ENCODE results near the gene KCNQ5.

The KCNQ5 gene

GRCh38 chr6:73045609-73046008 lies 423.7 kb downstream of the KCNQ5 start:
- no peak for DNase-seq (ENCODE audit: low read depth in 4 of 4, low spot score in 1 of 4)

GRCh38 chr6:73047801-73048200 lies 425.9 kb downstream of the KCNQ5 start:
- no peak for DNase-seq (ENCODE audit: low read depth in 4 of 4, low spot score in 1 of 4)

DNA sequence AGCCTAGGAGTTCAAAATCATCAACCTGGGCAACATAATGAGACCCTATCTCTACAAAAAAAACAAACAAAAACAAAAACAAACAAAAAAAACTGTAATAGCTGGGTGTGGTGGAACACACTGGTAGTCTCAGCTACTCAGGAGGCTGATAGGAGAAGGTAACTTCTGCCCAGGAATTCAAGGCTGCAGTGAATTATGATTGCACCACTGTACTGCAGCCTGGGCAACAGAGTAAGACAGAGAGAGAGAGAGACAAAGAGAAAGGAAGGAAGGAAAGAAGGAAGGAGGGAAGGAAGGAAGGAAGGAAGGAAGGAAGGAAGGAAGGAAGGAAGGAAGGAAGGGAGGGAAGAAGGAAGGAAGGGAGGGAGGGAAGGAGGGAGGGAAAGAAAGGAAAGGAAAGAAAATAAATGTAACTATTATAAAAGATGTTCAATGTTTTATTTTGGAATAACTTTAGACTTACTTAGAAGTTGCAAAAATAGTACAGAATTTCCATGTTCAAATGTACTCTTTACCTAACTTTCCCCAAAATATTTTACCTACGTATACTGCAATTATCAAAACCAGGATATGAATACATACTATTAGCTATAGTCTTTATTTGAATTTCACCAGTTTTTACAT lies 428.2 kb downstream of the KCNQ5 start:
- DNase-seq (ENCODE audit: low read depth in 4 of 4, low spot score in 1 of 4), result no peak

GRCh38 chr6:73050706-73051105 lies 428.8 kb downstream of the KCNQ5 start:
- no peak for DNase-seq (ENCODE audit: low read depth in 4 of 4, low spot score in 1 of 4)

DNA sequence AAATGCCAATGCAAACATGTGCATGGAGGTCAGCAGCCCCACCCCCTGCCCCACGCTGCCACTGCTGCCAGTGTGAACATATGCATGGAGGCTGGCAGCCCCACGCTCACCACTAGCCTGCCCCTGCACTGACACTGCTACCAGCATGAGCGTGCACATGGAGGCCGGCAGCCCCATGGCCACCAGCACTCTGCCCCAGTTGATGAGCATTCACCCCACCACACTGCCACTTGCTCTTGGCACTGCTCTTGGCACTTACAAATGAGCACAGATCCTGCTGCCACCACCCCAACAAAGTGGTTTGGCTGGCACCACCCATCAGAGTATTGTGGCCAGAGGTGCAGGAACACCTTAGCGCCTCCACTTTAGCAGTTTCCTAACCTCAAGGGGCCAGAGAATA lies 429.3 kb downstream of the KCNQ5 start:
- no peak for DNase-seq (ENCODE audit: low read depth in 4 of 4, low spot score in 1 of 4)

DNA sequence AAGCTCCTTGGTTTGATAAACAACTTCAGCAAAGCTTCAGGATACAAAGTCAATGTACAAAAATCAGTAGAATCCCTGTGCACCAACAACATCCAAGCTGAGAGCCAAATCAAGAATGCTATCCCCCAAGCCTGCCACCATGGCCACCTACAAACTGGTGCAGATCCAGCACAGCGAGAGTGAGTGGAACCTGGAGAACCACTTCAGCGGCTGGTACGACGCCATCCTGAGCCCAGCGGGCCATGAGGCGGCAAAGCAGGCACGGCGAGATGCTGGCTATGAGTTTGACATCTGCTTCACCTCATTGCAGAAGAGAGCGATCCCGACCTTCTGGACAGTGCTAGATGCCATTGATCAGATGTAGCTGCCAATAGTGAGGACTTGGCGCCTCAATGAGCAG lies 433.1 kb downstream of the KCNQ5 start:
- no peak for DNase-seq (ENCODE audit: low read depth in 4 of 4, low spot score in 1 of 4)

DNA sequence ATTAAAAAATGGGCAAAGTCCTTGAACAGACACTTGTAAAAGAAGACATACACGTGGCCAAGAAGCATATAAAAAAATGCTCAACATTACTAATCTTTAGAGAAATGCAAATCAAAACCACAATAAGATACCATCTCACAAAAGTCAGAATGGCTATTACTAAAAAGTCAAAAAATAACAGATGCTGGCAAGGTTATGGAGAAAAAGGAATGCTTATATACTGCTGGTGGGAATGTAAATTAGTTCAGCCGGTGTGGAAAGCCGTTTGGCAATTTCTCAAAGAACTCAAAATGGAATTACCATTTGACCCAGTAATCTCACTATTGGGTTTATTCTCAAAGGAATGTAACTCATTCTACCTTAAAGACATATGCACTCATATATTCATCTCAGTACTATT lies 436.9 kb downstream of the KCNQ5 start:
- no peak for DNase-seq (ENCODE audit: low read depth in 4 of 4, low spot score in 1 of 4)

DNA sequence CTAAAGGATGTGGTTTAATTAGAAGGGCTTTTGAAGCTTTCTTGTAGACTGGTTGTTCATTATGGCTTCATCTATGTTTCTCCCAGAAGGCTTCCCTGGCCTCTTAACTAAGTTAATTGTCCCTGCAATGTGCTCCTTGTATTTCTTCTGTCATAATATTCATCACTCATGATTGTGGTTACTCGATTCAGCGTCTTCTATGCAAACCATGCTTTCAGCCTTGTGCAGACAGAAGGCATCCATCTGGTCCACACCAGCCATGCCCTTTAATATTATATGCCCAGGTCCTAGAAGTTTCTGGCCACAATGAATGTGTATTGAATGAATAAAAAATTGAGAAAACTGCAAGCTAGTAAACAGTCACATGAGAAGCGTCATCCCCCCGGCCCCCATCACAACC lies 440.3 kb downstream of the KCNQ5 start:
- no peak for DNase-seq (ENCODE audit: low read depth in 4 of 4, low spot score in 1 of 4)

DNA sequence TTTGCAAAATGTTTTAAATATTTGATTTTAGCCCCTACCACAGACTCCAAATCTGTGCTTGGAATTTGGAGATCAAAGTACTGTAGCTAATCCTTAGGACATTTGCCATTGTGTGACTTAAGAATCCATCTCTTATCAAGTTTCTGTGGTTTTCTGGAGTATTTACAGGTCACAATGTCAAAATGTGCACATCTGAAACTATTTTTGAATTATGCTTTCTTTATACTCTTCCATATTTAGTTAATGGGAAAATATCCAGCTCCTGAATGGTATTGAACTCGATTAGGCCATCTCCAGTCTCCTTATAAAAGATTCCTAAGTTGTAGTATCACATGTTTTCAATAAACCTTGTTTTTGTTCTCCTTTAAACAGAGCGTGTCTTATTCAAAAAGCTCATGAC lies 441.0 kb downstream of the KCNQ5 start:
- no peak for DNase-seq (ENCODE audit: low read depth in 4 of 4, low spot score in 1 of 4)

GRCh38 chr6:73064266-73064665 lies 442.4 kb downstream of the KCNQ5 start:
- DNase-seq (ENCODE audit: low read depth in 4 of 4, low spot score in 1 of 4), result no peak

DNA sequence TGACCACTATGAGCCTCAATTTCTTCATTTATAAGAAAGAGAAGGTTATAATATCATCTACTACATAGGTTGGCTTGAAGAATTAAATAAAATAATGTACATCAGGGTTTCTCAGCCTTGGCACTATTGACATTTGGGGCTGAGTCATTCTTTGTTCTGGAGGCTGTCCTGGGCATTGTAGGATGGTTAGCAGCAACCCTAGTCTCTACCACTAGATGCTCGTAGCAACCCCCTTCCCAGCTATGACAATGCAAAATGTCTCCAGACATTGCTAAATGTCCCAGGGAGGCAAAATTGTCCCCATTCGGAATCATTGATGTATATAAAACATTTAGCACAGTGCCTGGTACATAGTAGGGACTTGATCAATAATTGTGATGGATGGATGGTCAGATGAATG lies 451.4 kb downstream of the KCNQ5 start:
- no peak for DNase-seq (ENCODE audit: low read depth in 4 of 4, low spot score in 1 of 4)

GRCh38 chr6:73074175-73074574 lies 452.3 kb downstream of the KCNQ5 start:
- no peak for DNase-seq (ENCODE audit: low read depth in 4 of 4, low spot score in 1 of 4)

GRCh38 chr6:73076211-73076954 lies 454.5 kb downstream of the KCNQ5 start:
- DNase-seq (ENCODE audit: low read depth in 4 of 4, low spot score in 1 of 4), result no peak

DNA sequence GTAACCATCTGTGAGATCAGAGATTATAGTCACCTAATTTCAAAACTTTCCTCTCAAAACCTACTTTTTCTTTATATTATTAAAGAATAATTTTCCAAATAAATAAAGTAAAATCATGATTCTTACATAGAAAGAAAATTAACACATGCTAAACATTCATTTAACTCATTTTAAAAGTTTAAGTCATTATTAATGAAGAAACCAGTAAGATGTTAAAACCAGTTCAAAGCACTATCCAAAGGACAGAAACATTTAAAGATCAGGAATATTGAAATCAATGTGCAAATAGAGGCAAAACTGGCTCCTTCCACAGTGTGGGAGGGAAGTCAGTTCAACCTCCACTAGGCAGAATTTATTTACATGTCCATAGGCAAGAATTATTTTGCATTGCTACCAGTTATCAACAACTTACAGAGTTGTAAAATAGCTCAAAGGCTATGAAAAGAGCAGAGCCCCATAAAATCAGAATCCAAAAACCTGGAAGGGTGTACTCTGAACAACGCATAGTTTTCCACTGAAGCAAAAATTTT lies 456.5 kb downstream of the KCNQ5 start:
- no peak for DNase-seq (ENCODE audit: low read depth in 4 of 4, low spot score in 1 of 4)

GRCh38 chr6:73078908-73079610 lies 457.2 kb downstream of the KCNQ5 start:
- DNase-seq (ENCODE audit: low read depth in 4 of 4, low spot score in 1 of 4), result no peak

DNA sequence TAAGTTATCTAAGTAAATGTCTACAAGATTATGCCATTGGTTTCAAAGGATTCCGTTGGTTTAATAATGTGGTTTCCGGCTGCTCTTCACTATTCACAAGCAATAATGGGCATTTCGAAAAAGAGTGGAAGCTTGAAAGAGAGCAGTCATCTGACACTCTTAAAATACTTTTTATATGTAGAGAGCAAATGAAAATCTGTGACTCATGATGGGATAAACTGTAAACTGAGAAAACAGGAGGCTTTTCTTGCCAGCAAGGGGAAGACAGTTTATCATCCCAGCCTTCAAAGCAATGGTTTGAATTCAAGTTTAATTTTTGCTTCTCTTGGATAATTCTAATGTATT lies 457.7 kb downstream of the KCNQ5 start:
- DNase-seq (ENCODE audit: low read depth in 4 of 4, low spot score in 1 of 4), result no peak

DNA sequence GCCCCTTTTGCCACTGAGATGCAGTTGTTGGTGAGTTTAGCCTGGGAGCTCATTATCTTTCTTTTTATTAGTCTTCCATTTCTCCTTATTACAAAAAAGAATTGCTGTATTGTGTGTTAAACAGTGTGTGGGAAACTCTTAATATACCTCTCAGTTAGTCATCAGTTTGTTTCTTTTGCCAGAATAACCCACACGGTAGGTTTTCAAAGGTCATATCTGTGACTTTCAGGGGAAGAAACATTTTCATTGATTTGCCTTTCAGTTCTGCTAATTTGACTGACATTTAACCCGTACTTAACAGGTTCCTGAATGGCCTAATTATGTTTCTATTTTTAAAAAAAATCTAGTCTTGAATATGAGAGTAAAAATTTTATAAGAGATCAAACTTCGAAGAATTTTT lies 458.1 kb downstream of the KCNQ5 start:
- DNase-seq (ENCODE audit: low read depth in 4 of 4, low spot score in 1 of 4), result no peak

- no peak for DNase-seq (ENCODE audit: low read depth in 4 of 4, low spot score in 1 of 4)
These were observed 460.1 kb downstream of the KCNQ5 start for GRCh38 chr6:73081955-73082354.

DNA sequence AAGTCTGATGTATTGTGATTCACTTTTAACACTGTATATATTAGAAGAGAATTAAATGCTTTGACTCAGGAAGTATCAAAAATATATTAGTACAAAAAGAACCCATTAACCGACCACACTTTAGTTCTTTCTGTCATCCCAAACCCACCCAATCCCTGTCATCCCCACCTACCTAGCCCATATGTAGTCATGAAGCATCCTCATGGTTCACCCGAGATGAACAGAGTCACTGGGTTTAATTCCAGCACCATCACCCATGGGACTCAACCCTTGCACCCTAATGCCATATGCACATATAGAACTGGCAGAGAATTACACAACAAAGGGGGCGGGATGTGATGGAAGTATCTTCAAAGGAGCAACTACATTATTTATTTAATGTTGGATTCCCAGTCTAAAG lies 462.0 kb downstream of the KCNQ5 start:
- no peak for DNase-seq (ENCODE audit: low read depth in 4 of 4, low spot score in 1 of 4)

DNA sequence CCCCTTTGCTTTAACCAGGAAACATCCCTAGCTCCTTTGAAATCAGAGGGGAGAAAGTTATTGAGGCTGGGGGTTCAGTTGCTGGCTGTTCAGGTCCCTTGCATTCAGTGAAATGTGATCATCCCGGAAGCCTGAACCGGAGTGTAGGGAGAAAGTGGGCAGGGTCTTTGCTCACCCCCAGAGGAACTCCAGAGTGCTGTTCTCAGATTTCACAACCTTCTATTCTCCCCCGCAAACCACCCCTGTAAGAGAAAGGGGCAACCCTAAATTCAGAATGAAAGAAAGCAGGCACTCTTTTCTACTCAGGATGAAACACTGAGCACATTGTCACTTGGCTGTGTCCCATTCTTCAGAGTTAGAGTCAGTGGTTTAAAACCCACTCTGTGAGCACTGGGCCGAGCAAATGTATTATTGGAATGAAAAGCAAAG lies 463.6 kb downstream of the KCNQ5 start:
- DNase-seq (ENCODE audit: low read depth in 4 of 4, low spot score in 1 of 4), result no peak

GRCh38 chr6:73086726-73087125 lies 464.9 kb downstream of the KCNQ5 start:
- no peak for DNase-seq (ENCODE audit: low read depth in 4 of 4, low spot score in 1 of 4)

DNA sequence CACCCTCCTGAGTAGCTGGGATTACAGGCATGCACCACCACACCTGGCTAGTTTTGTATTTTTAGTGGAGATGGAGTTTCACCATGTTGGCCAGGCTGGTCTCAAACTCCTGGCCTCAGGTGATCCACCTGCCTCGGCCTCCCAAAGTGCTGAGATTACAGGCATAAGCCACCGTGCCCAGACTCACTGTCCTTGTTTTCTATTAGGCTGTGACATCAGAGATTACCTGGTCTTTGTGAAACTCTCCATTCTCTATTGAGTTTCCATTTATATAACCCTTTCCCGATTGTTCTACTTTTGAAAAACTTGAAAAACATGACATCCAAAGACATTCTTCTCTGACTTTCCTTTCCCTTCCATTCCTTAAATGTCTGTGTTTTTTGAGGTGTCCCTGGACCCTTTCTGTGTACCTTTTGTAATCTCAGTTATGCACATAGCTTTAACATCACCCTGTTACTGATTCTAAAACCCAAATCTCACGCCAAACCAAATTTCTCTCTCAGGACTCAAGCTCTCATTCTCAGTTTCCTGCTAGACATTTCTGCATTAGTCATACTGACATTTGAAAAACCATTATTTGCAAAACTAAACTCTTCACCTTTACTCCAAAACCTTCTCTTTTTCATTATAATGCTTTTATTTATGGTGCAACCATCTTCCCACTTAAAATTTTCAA lies 466.4 kb downstream of the KCNQ5 start:
- DNase-seq (ENCODE audit: low read depth in 4 of 4, low spot score in 1 of 4), result no peak
